Neural cell (in vitro differentiated cells): ENCODE measurements around the gene ATMIN. TPM values are rescaled to one million over a fixed set of nuclear protein-coding genes. Genes with fewer than 3 reads are reported as not detected.

Experiments used
- H2AFZ ChIP-seq: fragments of 200-600, 300-800 bp; sonication (generic), shearing (Covaris generic); 2 replicates; pipeline ENCODE4 v1.6.0; 2014; ENCODE audit warnings: low read depth, mild to moderate bottlenecking, antibody characterized with exemption, low read length, moderate library complexity
- H3F3A ChIP-seq: fragments of 200-600 bp; shearing (Covaris generic); 2 replicates; pipeline ENCODE4 v1.6.1; 2016; ENCODE audit warnings: mild to moderate bottlenecking, moderate library complexity, mixed read lengths, antibody characterized with exemption, low read length; ENCODE audit not compliant: insufficient read depth, poor library complexity, severe bottlenecking
- H3K27ac ChIP-seq: fragments of 200-600, 300-800 bp; sonication (generic), shearing (Covaris generic); 2 replicates; pipeline ENCODE4 v1.5.1; 2014; ENCODE audit warnings: mild to moderate bottlenecking, low read length, moderate library complexity
- H3K27me3 ChIP-seq: fragments of 300-800, 200-600 bp; sonication (generic), shearing (Covaris generic); 2 replicates; pipeline ENCODE4 v1.6.0; 2014; ENCODE audit warnings: mild to moderate bottlenecking, low read depth, low read length, moderate library complexity; ENCODE audit not compliant: insufficient read depth
- H3K36me3 ChIP-seq: fragments of 300-800, 200-600 bp; sonication (generic), shearing (Covaris generic); 2 replicates; pipeline ENCODE4 v1.5.1; 2014; ENCODE audit warnings: mild to moderate bottlenecking, antibody characterized with exemption, low read length, moderate library complexity; ENCODE audit not compliant: insufficient read depth
- H3K4me2 ChIP-seq: fragments of 300-800, 200-600 bp; sonication (generic), shearing (Covaris generic); 2 replicates; pipeline ENCODE4 v1.6.0; 2014; ENCODE audit warnings: mild to moderate bottlenecking, low read length
- H3K4me3 ChIP-seq: fragments of 300-800, 200-600 bp; sonication (generic), shearing (Covaris generic); 2 replicates; pipeline ENCODE4 v1.5.1; 2014; ENCODE audit warnings: mild to moderate bottlenecking, low read length, moderate library complexity
- H3K79me2 ChIP-seq: fragments of 200-600 bp; shearing (Covaris generic); replicated peaks from 2 replicates; pipeline ENCODE4 v1.6.0; 2014; ENCODE audit warnings: mild to moderate bottlenecking, low read length, moderate library complexity; ENCODE audit not compliant: insufficient read depth
- H3K9ac ChIP-seq: fragments of 300-800, 200-600 bp; sonication (generic), shearing (Covaris generic); 2 replicates; pipeline ENCODE4 v1.6.1; 2016; ENCODE audit warnings: mild to moderate bottlenecking, low read length, mixed read lengths
- H3K9me2 ChIP-seq: fragments of 200-600 bp; shearing (Covaris generic); 2 replicates; pipeline ENCODE4 v1.6.1; 2016; ENCODE audit warnings: mild to moderate bottlenecking, low read length, mixed read lengths; ENCODE audit not compliant: insufficient read depth
- H3K9me3 ChIP-seq: fragments of 200-600, 300-800 bp; sonication (generic), shearing (Covaris generic); 2 replicates; pipeline ENCODE4 v1.6.1; 2016; ENCODE audit warnings: mild to moderate bottlenecking, mixed run types, low read length, moderate library complexity, mixed read lengths
- H4K20me1 ChIP-seq: fragments of 200-600 bp; shearing (Covaris generic); 2 replicates; pipeline ENCODE4 v1.6.1; 2016; ENCODE audit warnings: mild to moderate bottlenecking, mixed run types; ENCODE audit not compliant: insufficient read depth
- CTCF ChIP-seq: fragments of 450-650 bp; IDR thresholded peaks from 2 replicates; pipeline ENCODE4 v1.5.1; 2014; ENCODE audit warnings: antibody characterized with exemption, mild to moderate bottlenecking, moderate library complexity; ENCODE audit not compliant: poor library complexity, severe bottlenecking
- EP300 ChIP-seq: fragments of 450-650 bp; conservative IDR thresholded peaks from 2 replicates; pipeline ENCODE4 v1.6.1; 2014; ENCODE audit warnings: antibody characterized with exemption, mild to moderate bottlenecking, moderate library complexity; ENCODE audit not compliant: poor library complexity, severe bottlenecking
- EZH2 ChIP-seq: fragments of 200-600, 300-800 bp; shearing (Covaris generic), sonication (generic); IDR thresholded peaks from 2 replicates; pipeline ENCODE4 v1.6.1; 2014; ENCODE audit warnings: antibody characterized with exemption, low read length, borderline replicate concordance, mild to moderate bottlenecking; ENCODE audit not compliant: insufficient read depth, poor library complexity, severe bottlenecking
- MXI1 ChIP-seq: fragments of 450-650 bp; conservative IDR thresholded peaks from 2 replicates; pipeline ENCODE4 v1.6.1; 2014; ENCODE audit warnings: antibody characterized with exemption, mild to moderate bottlenecking; ENCODE audit not compliant: poor library complexity, severe bottlenecking
- POLR2AphosphoS5 ChIP-seq: IDR thresholded peaks from 2 replicates; pipeline ENCODE4 v1.6.1; 2012
- RAD21 ChIP-seq: fragments of 450-650 bp; conservative IDR thresholded peaks from 2 replicates; pipeline ENCODE4 v1.6.1; 2014; ENCODE audit warnings: antibody characterized with exemption, mild to moderate bottlenecking, moderate library complexity
- SMC3 ChIP-seq: fragments of 450-650 bp; conservative IDR thresholded peaks from 2 replicates; pipeline ENCODE4 v1.6.1; 2014; ENCODE audit warnings: antibody characterized with exemption, mild to moderate bottlenecking, moderate library complexity; ENCODE audit not compliant: poor library complexity
- TAF1 ChIP-seq: IDR thresholded peaks from 2 replicates; pipeline ENCODE4 v1.6.1; 2012; ENCODE audit warnings: low read depth
- polyA plus RNA-seq: library from polyadenylated mRNA; depleted of rRNA; stranded (reverse); fragments of >200 nt; gene quantifications from 2 replicates; pipeline ENCODE4 v1.2.3, GENCODE V29; 2014
- TF ChIP-seq, protein P1 (sequence below): IDR thresholded peaks from 2 replicates; pipeline ENCODE4 v1.6.1; 2012; ENCODE audit warnings: borderline replicate concordance

ATMIN gene
- polyA plus RNA-seq, 1 donor from 2014 or later, result 62.3 TPM

DNA sequence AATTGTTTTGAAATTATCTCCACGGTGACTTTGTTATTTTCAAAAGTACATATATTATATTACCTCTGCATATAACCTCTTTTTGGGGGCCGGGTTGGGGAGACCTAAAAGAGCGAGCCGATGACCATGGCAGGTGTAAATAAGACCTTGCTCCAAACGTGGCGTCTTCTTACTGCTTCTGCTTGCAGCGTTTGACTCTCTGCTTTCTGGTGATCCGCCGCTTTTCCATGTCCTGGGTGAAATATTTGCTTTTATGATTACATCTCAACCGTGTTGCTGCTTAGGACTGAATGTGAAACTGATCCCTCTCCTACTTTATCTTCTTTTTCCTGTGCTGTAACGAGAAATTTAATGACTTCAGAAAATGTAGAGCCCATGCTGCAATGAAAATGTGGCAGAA lies 18.1 kb downstream of the ATMIN start:
- Histone ChIP-seq H3K79me2 (no peaks in the 10 kb centered on the region), H3K36me3 (no peaks in the 10 kb centered on the region), H2AFZ (no peak overlapping the region), H3K27me3 (no peaks in the 10 kb centered on the region), H3K27ac (no peak overlapping the region), H3F3A (no peaks in the 10 kb centered on the region), H3K9me2 (no peaks in the 10 kb centered on the region), H3K4me3 (no peak overlapping the region), H4K20me1 (no peaks in the 10 kb centered on the region), H3K9ac (no peak overlapping the region), H3K4me2 (no peak overlapping the region), H3K9me3 (no peaks in the 10 kb centered on the region)
- TF ChIP-seq SMC3 (no peak), TAF1 (no peak), EZH2 (no peak), EP300 (no peak), POLR2AphosphoS5 (no peak), CTCF (no peak), RAD21 (no peak), MXI1 (no peak)
- TF ChIP-seq, protein P1, sequence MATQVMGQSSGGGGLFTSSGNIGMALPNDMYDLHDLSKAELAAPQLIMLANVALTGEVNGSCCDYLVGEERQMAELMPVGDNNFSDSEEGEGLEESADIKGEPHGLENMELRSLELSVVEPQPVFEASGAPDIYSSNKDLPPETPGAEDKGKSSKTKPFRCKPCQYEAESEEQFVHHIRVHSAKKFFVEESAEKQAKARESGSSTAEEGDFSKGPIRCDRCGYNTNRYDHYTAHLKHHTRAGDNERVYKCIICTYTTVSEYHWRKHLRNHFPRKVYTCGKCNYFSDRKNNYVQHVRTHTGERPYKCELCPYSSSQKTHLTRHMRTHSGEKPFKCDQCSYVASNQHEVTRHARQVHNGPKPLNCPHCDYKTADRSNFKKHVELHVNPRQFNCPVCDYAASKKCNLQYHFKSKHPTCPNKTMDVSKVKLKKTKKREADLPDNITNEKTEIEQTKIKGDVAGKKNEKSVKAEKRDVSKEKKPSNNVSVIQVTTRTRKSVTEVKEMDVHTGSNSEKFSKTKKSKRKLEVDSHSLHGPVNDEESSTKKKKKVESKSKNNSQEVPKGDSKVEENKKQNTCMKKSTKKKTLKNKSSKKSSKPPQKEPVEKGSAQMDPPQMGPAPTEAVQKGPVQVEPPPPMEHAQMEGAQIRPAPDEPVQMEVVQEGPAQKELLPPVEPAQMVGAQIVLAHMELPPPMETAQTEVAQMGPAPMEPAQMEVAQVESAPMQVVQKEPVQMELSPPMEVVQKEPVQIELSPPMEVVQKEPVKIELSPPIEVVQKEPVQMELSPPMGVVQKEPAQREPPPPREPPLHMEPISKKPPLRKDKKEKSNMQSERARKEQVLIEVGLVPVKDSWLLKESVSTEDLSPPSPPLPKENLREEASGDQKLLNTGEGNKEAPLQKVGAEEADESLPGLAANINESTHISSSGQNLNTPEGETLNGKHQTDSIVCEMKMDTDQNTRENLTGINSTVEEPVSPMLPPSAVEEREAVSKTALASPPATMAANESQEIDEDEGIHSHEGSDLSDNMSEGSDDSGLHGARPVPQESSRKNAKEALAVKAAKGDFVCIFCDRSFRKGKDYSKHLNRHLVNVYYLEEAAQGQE, result no peak

GRCh38 chr16:81060576-81061306 lies 25.1 kb downstream of the ATMIN start:
- Histone ChIP-seq H3K9ac (no peak overlapping the region), H3K27me3 (no peaks in the 10 kb centered on the region), H3K4me3 (no peak overlapping the region), H3K79me2 (no peaks in the 10 kb centered on the region), H3K27ac (no peak overlapping the region), H3K9me2 (no peaks in the 10 kb centered on the region), H4K20me1 (no peaks in the 10 kb centered on the region), H2AFZ (no peak overlapping the region), H3K4me2 (no peak overlapping the region), H3K36me3 (no peaks in the 10 kb centered on the region), H3F3A (no peaks in the 10 kb centered on the region), H3K9me3 (no peaks in the 10 kb centered on the region)
- no peak for TF ChIP-seq CTCF
- no peak for TF ChIP-seq RAD21
- no peak for TF ChIP-seq POLR2AphosphoS5
- no peak for TF ChIP-seq EP300
- TF ChIP-seq, protein P1, result no peak
- TF ChIP-seq MXI1, result no peak
- no peak for TF ChIP-seq EZH2
- no peak for TF ChIP-seq TAF1
- TF ChIP-seq SMC3, result no peak
